ACC112 (cell line): ENCODE measurements around the gene PTGES3.

ENCODE experiments used
- H2AFZ ChIP-seq: fragments of 200-600 bp; sonication (generic); one replicate; pipeline ENCODE4 v1.6.0; 2017; ENCODE audit warnings: antibody characterized with exemption, low read length; ENCODE audit not compliant: unreplicated experiment
- H3K27ac ChIP-seq: fragments of 200-600 bp; sonication (generic); 2 replicates; pipeline ENCODE4 v1.5.1; 2014; ENCODE audit warnings: low read depth, mild to moderate bottlenecking, antibody characterized with exemption, low read length, moderate library complexity
- H3K27me3 ChIP-seq: fragments of 200-600 bp; sonication (generic); 2 replicates; pipeline ENCODE4 v1.6.1; 2014; ENCODE audit warnings: mild to moderate bottlenecking, antibody characterized with exemption, low read length, moderate library complexity, mixed read lengths; ENCODE audit not compliant: insufficient read depth
- H3K36me3 ChIP-seq: fragments of 200-600 bp; sonication (generic); 2 replicates; pipeline ENCODE4 v1.6.1; 2016; ENCODE audit warnings: mild to moderate bottlenecking, antibody characterized with exemption, low read length, moderate library complexity, mixed read lengths; ENCODE audit not compliant: insufficient read depth
- H3K4me1 ChIP-seq: fragments of 200-600 bp; sonication (generic); one replicate; pipeline ENCODE4 v1.6.1; 2016; ENCODE audit warnings: low read length, mixed read lengths; ENCODE audit not compliant: insufficient read depth, unreplicated experiment, control insufficient read depth
- H3K4me3 ChIP-seq: fragments of 200-600 bp; sonication (generic); 2 replicates; pipeline ENCODE4 v1.5.1; 2014; ENCODE audit warnings: mild to moderate bottlenecking, low read depth, low read length
- H3K79me2 ChIP-seq: fragments of 200-600 bp; sonication (generic); one replicate; pipeline ENCODE4 v1.6.0; 2016; ENCODE audit warnings: low read length; ENCODE audit not compliant: control insufficient read depth, unreplicated experiment, insufficient read depth

PTGES3 gene

DNA sequence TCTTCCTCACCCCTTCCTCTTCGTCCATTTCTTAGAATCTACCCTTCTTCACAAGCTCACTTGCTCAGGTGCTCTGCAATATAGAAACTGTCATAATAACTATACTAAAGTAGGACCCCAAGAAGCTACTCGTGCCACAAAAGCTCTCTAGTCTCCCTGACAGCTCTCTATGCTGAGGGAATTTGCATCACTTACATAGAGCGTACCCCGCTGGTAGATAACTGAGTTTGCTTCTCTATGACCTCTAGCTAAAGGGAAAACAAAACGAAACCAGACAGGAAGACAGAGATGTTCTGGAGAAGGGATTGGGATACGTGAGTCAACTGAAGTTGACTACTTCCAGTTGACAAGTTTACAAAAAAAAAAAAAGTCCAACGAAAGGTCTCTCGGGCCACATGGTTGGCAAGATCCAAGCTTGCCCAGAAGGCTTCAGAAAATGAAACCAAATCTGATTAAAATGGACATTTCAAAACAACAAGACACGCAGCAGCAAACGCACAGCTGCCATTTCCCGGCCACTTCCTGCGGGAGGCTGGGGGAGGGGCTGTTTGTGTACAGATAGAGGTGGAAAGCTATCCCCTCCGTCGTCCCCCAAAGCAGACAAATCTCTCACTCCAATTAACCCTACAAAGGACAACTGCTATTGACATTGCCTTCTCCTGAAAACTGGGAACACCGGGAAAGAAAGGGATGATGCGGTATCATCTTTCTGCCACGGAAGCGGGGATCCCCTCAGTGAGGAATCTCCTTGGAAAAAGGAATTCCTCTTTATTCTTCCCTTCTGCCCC, 59.2 kb downstream of the PTGES3 start:
- Histone ChIP-seq H2AFZ (peak overlapping the region; percentile 16), H3K79me2 (peaks cover 88% of the 10 kb centered on the region), H3K36me3 (peaks cover 18% of the 10 kb centered on the region; the same call in 1 of the 2 replicates), H3K4me1 (peaks cover 41% of the 10 kb centered on the region), H3K4me3 (peak overlapping the region; percentile 91), H3K27ac (peak overlapping the region; percentile 87), H3K27me3 (no peaks in the 10 kb centered on the region)

DNA sequence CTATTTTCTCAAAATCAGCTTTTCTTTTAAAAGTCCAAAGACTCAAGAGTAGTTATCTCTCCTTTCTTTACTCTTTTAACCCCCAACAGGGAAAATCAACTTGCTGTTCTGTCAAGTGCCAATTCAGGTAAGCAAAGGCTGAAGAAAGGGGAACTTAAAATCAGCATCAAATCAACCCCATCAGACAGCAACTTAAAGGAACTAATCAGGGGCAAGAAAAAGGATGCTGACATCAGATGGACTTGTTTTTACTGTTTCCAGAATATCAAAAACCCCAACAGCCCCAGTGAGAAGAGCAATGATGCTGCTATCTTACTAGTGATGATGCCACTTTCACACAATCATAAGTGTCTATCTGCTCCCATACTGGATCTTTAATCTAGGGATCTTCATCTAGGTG, 61.4 kb downstream of the PTGES3 start:
- Histone ChIP-seq H3K27ac (no peak overlapping the region), H3K4me1 (peaks cover 22% of the 10 kb centered on the region), H3K36me3 (peaks cover 22% of the 10 kb centered on the region; the same call in 1 of the 2 replicates), H3K79me2 (peaks cover 88% of the 10 kb centered on the region), H3K27me3 (no peaks in the 10 kb centered on the region), H3K4me3 (no peak overlapping the region), H2AFZ (no peak overlapping the region)

DNA sequence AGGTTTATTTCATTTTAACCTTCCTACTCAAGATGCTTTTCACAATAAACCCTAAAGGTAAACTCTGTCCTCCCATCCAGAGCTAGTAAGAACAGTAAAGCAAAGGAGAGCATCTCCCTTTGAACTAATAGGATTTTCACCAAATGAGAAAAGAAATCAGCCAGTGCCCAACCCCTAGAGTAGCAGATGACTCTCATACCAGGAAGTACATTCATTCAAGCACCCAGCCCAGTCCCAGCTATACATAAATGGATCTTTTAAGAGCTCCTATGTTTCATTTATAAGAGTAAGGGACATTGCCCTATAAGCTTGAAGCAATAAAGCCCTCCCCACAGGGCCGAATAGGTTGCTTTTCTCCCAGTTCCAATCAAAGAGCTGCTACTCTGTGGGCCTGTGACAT, 65.5 kb downstream of the PTGES3 start:
- no peak overlapping the region for H2AFZ ChIP-seq
- peaks cover 22% of the 10 kb centered on the region; the same call in 1 of the 2 replicates for H3K36me3 ChIP-seq
- no peaks in the 10 kb centered on the region for H3K27me3 ChIP-seq
- peaks cover 9% of the 10 kb centered on the region for H3K4me1 ChIP-seq
- H3K79me2 ChIP-seq, result peaks cover 95% of the 10 kb centered on the region
- H3K4me3 ChIP-seq, result no peak overlapping the region
- H3K27ac ChIP-seq, result no peak overlapping the region

DNA sequence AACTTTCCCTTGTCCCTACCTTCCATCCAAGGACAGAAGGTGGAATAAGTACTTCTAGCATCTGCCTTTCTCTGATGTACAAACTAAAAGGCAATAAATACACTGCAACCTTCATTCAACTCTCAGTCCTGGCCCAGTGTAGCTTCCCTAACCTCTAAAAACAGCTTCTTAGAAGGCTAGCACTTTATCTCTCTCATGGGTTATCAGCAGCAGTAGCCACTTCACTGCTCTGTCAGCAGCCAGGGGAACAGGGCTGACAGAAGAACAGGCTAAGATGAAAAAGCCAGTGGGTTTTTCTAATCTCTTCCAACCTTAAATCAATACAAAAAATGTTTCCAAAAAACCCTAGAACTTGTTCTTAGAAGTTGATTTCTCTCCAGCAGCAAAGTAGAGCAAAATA, 71.2 kb downstream of the PTGES3 start:
- no peaks in the 10 kb centered on the region for H3K27me3 ChIP-seq
- no peak overlapping the region for H3K27ac ChIP-seq
- H3K36me3 ChIP-seq, result peaks cover 28% of the 10 kb centered on the region
- H3K79me2 ChIP-seq, result peaks cover 58% of the 10 kb centered on the region
- no peak overlapping the region for H2AFZ ChIP-seq
- H3K4me3 ChIP-seq, result no peak overlapping the region
- no peaks in the 10 kb centered on the region for H3K4me1 ChIP-seq

DNA sequence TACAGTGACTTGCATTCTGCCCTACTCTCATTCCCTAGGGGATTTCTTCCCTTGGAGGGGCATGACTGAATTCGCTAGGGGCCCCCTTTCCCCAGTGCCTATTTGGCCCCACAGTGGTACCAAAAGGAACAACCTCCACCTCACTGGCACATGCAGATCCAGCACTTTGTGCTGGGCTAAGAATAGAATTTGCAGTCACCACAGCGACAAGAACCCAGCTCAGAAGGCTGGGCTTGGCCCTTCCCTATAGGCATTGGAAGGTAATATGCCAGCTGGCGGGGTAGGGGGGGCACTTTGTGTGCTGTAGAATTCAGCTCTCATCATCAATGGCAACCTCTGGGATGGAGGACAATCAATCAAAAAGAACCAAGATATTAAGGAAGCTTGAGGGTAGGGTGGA, 71.8 kb downstream of the PTGES3 start:
- Histone ChIP-seq H3K36me3 (peaks cover 28% of the 10 kb centered on the region), H3K27me3 (no peaks in the 10 kb centered on the region), H2AFZ (no peak overlapping the region), H3K4me1 (no peaks in the 10 kb centered on the region), H3K79me2 (peaks cover 51% of the 10 kb centered on the region), H3K4me3 (no peak overlapping the region), H3K27ac (no peak overlapping the region)

DNA sequence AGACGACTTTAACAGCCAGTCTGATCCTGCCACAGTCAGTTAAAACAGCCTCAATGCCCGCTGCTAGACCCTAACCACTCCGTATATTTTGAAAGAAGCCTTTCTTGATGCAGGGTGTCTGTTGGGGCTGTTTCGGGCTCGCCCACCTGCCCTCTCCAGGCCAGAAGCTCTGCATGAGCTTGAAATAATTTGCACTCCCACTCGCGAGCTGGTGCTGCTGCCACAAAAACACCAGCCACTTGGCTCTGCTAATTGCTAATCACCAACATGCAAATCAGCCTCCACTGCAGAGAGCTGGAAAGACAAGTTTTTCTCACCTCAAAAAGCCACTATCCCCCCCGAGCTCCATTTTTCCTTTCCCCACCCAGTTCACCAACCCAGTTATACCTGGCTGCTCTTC, 73.5 kb downstream of the PTGES3 start:
- peaks cover 35% of the 10 kb centered on the region for H3K79me2 ChIP-seq
- no peak overlapping the region for H2AFZ ChIP-seq
- H3K36me3 ChIP-seq, result peaks cover 39% of the 10 kb centered on the region
- H3K4me1 ChIP-seq, result no peaks in the 10 kb centered on the region
- no peaks in the 10 kb centered on the region for H3K27me3 ChIP-seq
- no peak overlapping the region for H3K27ac ChIP-seq
- no peak overlapping the region for H3K4me3 ChIP-seq
